NCI-H128 (cell line): ENCODE data around the gene VSIR.

Experiments used
- DNase-seq: peaks from one replicate; lab custom pipeline; 2025; ENCODE audit not compliant: unreplicated experiment; lab: John Stamatoyannopoulos, UW

VSIR gene

GRCh38 chr10:71747551-71748523, 25.5 kb downstream of the VSIR start:
- no peak for DNase-seq

- no peak for DNase-seq
Measured at GRCh38 chr10:71747039-71747531, 26.2 kb downstream of the VSIR start.

- DNase-seq, result no peak
Measured at GRCh38 chr10:71746344-71747037, 26.8 kb downstream of the VSIR start.

GRCh38 chr10:71745664-71746250, 27.6 kb downstream of the VSIR start:
- DNase-seq, result no peak

- DNase-seq, result no peak
Measured at GRCh38 chr10:71744897-71745663, 28.2 kb downstream of the VSIR start.

- no peak for DNase-seq
Measured at GRCh38 chr10:71743866-71744265, 29.5 kb downstream of the VSIR start.

GRCh38 chr10:71743089-71743838, 30.1 kb downstream of the VSIR start:
- DNase-seq, result no peak

- DNase-seq, result no peak
Measured at GRCh38 chr10:71742301-71743088, 30.8 kb downstream of the VSIR start.

GRCh38 chr10:71741671-71742070, 31.6 kb downstream of the VSIR start:
- DNase-seq, result no peak

GRCh38 chr10:71741029-71741428, 32.3 kb downstream of the VSIR start:
- no peak for DNase-seq

- no peak for DNase-seq
Measured at GRCh38 chr10:71740069-71740653, 33.2 kb downstream of the VSIR start.

GRCh38 chr10:71739358-71739900, 33.9 kb downstream of the VSIR start:
- DNase-seq, result no peak

GRCh38 chr10:71737834-71738197, 35.5 kb downstream of the VSIR start:
- DNase-seq, result no peak

- DNase-seq, result no peak
Measured at GRCh38 chr10:71737001-71737833, 36.1 kb downstream of the VSIR start.

- DNase-seq, result no peak
Measured at GRCh38 chr10:71736570-71736952, 36.8 kb downstream of the VSIR start.

- DNase-seq, result no peak
Measured at GRCh38 chr10:71735709-71736569, 37.4 kb downstream of the VSIR start.

- DNase-seq, result no peak
Measured at GRCh38 chr10:71734797-71735196, 38.5 kb downstream of the VSIR start.
